Measurements from ENCODE around the gene SNAPC4. TPM values are rescaled to one million over a fixed set of nuclear protein-coding genes. Genes with fewer than 3 reads are reported as not detected.

Gene SNAPC4
- 16.8 and 18.4 TPM in 2 replicates for total RNA-seq

GRCh38 chr9:136400038-136400834 lies at the start of gene SNAPC4:
TSS of gene SNAPC4 (minus strand) at chr9:136400170. CDS start at chr9:136398428, 1,742 bp downstream.

GRCh38 chr9:136439481-136440408 lies 39.8 kb upstream of the SNAPC4 start, which contains the start of gene INPP5E:
TSS of gene INPP5E (minus strand) at chr9:136439845. CDS start at chr9:136439419, 426 bp downstream.

GRCh38 chr9:136410500-136411287 lies 10.7 kb upstream of the SNAPC4 start, which contains the start of the genes ENTR1 and PMPCA:
TSS of gene ENTR1 (minus strand) at chr9:136410614. CDS start at chr9:136410397, 217 bp downstream.
TSS of gene PMPCA (plus strand) at chr9:136410658. CDS start at chr9:136410669, 11 bp downstream.

GRCh38 chr9:136373300-136374182 lies 26.4 kb downstream of the SNAPC4 start, which contains the start of gene CARD9:
TSS of gene CARD9 (minus strand) at chr9:136373669. CDS start at chr9:136372078, 1,591 bp downstream.

GRCh38 chr9:136363106-136363948 lies 36.6 kb downstream of the SNAPC4 start, which contains the start of gene DNLZ:
TSS of gene DNLZ (minus strand) at chr9:136363744. CDS start at chr9:136363714, 30 bp downstream.

Other genes starting within 250 kb of the SNAPC4 start
- gene LHX3, start 195.0 kb downstream of the SNAPC4 start, total RNA-seq, result not detected in 2 replicates
- 14.4 and 23.5 TPM in 2 replicates for gene QSOX2, start 154.4 kb downstream of the SNAPC4 start, total RNA-seq
- not detected in 2 replicates for gene CCDC187, start 96.1 kb downstream of the SNAPC4 start, total RNA-seq
- 22.3 and 29.4 TPM in 2 replicates for gene GPSM1, start 72.6 kb downstream of the SNAPC4 start, total RNA-seq
- gene DNLZ, start 36.4 kb downstream of the SNAPC4 start, total RNA-seq, result 6.3 and 7.8 TPM in 2 replicates
- gene CARD9, start 26.5 kb downstream of the SNAPC4 start, total RNA-seq, result 0.40 and 0.57 TPM in 2 replicates
- 37.5 and 42.8 TPM in 2 replicates for gene ENTR1, start 10.4 kb upstream of the SNAPC4 start, total RNA-seq
- 62.0 and 75.5 TPM in 2 replicates for gene PMPCA, start 10.5 kb upstream of the SNAPC4 start, total RNA-seq
- 10.1 and 13.7 TPM in 2 replicates for gene INPP5E, start 39.7 kb upstream of the SNAPC4 start, total RNA-seq
- gene SEC16A, start 82.9 kb upstream of the SNAPC4 start, total RNA-seq, result 56.5 and 57.2 TPM in 2 replicates
- 116 and 138 TPM in 2 replicates for gene NOTCH1, start 145.9 kb upstream of the SNAPC4 start, total RNA-seq